Epithelial cell of prostate (primary cell): ENCODE results near the gene FCMR.

ENCODE experiments used
- DNase-seq: peaks from one replicate; pipeline ENCODE4 v3.0.0-alpha.2; 2011; ENCODE audit warnings: low read depth, low spot score
- H3K27ac ChIP-seq: fragments of 450-650 bp; 2 replicates; pipeline ENCODE4 v1.5.1; 2017; ENCODE audit warnings: mild to moderate bottlenecking

Gene FCMR

DNA sequence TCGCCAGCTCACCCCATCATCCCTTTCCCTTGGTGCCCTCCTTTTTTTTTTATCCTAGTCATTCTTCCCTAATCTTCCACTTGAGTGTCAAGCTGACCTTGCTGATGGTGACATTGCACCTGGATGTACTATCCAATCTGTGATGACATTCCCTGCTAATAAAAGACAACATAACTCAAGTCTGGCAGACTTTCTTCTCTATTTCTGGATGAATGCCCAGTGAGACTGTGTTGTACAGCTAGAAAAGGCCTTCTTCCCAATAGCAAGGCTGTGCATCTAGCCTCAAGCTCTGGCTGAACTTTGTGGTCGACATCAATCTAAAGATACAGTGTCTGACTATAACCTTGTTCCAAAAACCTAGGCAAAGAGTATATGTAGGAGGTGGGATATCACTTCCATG lies 18.1 kb downstream of the FCMR start:
- no peak for DNase-seq
- no peak overlapping the region for H3K27ac ChIP-seq

DNA sequence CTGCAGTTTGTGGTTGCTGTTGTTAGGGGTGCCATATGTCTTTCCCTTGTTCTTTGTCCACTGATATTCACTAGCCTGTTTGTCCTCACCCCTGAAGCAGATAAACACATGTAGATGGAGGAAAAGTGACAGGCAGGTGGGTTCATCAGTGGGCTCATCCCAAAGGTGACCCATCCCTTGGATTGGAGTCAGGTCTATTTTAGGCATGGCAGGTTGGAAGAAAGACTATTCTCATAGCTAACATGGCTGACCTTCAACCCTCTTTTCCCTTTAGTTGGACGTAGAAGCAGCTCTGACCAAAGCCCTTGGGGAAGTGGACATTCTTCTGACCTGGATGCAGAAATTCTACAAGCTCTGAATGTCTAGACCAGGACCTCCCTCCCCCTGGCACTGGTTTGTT lies 19.0 kb downstream of the FCMR start:
- no peak overlapping the region for H3K27ac ChIP-seq
- DNase-seq = no peak

DNA sequence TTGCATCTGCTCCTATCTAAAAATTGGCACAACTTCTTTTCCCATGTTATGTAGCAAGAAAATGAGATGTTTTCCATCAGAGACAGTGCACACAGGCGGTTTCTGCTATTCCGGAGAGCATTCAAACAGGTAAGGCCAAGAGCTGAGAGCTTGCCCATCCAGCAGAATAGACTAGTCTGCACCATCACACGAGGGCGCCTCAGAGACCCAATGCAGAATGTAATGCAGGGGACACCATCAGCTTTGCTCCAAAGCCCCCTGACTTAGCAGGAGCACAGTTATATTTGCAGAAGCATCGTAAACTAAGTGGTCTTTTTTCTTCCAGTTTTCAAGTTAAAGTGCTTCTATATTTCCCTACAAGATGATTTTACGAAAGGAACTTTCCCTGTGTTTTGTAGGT lies 19.8 kb downstream of the FCMR start:
- no peak for DNase-seq
- no peak overlapping the region for H3K27ac ChIP-seq

DNA sequence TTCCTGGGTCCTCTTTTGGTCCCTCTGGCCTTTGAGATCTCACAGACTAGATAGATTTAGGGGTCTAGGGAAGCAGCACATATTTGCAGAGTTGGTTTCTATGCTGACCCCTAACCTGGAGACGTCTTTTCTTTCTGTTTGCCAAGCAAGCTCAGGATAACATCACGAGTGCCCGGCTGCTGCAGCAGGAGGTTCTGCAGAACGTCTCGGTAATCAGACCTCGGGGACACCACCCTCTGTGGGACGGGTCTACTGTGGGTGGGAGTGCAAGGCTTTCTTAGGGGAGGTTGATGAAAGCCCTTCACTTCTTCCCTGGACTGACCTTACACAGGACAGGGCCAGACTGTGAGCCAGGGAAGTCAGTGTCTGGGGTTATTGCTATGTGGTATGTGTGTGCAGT lies 21.6 kb downstream of the FCMR start:
- H3K27ac ChIP-seq = no peak overlapping the region
- no peak for DNase-seq

DNA sequence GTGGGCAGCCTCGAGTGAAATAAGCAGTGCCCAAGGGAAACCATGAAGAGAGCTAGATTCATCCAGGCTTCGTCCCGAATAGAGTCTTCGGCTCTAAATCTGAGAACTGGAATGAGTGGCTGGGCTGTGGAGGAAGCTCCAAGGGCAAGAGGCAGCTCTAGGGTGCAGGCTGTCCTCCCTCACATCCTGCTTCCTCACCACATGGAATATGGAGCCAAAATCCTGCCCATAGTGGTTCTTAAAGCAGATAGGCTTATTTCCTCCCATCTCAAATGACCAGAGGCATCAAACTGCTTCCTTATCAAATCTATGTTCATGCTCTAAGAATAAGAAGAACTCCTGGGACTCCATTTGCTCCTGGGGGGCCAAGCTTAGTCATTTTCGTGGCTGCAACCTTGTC lies 22.0 kb downstream of the FCMR start:
- H3K27ac ChIP-seq = no peak overlapping the region
- no peak for DNase-seq

DNA sequence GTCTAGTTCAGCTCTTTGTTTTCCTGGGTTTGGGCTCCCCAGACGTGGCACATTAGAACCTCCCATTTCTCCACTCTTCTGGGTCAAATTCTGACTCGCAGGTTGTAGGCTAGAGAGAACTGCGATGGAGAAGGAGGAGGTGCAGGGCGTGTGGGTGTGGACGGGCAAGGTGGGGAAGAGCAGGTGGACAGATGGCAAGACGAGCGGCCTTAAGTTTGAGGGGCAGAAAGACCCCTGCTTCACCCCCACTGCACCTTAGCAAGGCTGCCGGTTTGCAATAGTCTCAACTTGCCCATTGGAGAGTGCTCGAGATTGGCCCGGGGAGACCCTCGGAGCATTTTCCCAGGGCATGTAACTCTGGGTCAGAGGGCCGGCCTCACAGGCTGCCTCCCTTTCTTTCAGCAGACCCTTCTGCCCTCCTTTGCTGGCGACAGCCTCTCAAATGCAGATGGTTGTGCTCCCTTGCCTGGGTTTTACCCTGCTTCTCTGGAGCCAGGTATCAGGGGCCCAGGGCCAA lies 22.8 kb downstream of the FCMR start:
- peak overlapping the region; percentile 6 for H3K27ac ChIP-seq
- DNase-seq = no peak

DNA sequence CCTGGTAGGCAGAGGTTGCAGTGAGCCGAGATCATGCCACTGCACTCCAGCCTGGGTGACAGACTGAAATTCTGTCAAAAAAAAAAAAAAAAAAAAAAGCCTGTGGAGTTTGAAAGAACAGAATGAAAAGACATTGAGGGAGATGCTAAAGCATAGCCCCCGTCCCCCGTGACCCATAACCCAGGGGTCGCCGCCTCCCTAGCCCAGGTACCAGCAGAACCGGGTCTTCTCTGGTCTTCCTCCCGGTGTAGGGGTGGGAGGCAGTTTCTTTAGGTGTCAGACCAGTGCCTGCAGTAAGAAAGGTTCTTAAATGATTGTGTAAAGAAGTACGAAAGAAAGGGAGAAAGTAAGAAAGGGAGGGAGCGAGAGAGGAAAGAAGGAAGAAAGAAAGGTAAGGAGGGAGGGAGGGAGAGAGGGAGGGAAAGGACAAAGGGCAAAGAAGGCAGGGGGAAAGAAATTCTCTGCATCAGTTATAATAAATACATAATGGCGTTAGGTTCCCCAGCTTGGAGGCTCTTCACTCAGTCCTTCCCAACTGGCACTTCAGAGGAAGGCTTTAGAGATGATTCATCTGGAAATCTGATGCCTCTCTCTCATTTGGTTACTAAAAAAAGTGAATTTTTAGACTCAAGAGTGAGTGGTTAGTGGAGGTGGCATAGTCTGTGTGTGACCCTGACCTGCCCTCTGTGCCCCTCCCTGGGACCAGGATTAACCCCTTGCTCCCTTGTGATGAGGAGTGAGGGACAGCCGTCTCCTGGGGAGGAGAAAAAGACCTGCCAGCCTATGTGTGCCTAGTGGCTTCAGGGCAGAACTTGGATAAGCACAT lies 23.4 kb downstream of the FCMR start:
- H3K27ac ChIP-seq = peak overlapping the region; percentile 6

DNA sequence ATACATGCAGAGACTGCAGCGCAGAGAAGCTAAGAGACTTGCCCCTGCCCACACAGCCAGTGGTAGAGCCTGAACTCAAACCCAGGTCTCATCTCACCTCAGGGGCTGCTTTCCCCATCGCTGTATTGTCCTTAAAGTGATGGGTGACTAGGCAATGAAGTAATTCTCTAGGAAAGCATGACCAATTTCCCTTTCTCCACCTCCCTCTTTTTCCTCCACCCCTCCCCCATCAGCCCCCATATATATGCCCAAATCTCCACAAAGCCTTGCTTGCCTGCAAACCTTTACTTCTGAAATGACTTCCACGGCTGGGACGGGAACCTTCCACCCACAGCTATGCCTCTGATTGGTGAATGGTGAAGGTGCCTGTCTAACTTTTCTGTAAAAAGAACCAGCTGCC lies 24.6 kb downstream of the FCMR start, which contains the start of gene IL24:
Gene IL24, plus strand, starts transcription at position 269 of the 400 bp plus-strand sequence. CDS start 390 bp downstream, outside the sequence.
- H3K27ac ChIP-seq = peak within 1 kb of the TSS; percentile 91
- DNase-seq = no peak

More for the DNA sequence above, 23.4 kb downstream of the FCMR start:
- DNase-seq = no peak

DNA sequence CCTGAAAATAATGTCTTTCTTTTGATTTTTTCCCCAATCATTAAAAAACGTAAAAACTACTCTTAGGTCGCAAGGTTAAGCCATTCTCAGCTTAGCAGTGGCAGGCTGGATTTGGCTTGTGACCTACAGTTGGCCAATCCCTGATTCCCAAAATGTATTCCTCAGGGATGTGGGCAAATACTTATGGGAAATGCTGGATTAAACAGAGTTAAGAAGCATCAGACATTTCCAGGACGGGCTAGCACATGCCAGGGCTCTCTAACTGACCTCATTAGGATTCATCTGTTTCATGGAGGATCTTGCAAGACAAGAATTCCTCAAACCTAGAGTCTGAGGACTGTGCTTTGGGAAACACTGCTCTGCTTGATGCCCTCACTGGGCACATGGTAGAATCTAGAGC lies 25.5 kb downstream of the FCMR start:
- DNase-seq = no peak
- peak overlapping the region; percentile 91 for H3K27ac ChIP-seq

DNA sequence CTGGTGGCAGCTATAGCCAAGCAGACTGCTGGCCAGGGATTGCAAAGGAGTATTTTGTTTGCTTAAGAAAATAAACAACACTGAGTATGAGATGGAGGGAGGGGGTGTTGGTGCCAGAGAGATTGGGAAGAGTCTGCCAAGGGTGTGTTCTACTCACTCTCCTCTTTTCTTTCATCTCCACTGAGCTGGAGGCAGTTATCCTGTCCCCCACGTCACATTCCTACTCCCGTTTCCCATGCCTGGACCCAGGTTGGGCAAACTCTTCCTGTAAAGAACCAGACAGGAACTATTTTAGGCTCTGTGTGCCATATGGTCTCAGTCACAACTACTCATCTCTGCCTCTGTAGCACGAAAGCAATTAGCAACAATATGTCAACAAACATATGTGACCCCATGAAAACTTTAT lies 25.9 kb downstream of the FCMR start:
- no peak for DNase-seq
- peak overlapping the region; percentile 91 for H3K27ac ChIP-seq

DNA sequence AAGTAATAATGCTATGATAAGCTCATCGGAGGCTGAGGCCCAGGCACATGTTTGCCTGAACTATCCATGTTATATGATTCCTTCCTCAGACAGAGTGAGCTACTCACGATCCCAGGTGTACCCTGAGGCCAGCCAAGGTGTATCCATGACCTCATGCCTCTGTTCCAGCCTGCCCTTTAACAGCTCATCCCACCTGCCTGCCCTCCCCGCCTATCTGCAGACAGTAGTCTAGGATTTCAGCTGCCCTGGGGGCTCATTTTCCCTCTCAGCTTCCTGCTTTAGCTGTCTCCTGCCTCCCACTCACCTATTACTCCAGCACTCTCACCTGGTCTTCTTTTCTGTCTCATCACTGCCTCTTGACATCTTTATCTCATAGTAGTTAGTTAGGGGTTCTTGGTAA lies 26.4 kb downstream of the FCMR start:
- peak; percentile 95 for DNase-seq
- H3K27ac ChIP-seq = peak overlapping the region; percentile 91

DNA sequence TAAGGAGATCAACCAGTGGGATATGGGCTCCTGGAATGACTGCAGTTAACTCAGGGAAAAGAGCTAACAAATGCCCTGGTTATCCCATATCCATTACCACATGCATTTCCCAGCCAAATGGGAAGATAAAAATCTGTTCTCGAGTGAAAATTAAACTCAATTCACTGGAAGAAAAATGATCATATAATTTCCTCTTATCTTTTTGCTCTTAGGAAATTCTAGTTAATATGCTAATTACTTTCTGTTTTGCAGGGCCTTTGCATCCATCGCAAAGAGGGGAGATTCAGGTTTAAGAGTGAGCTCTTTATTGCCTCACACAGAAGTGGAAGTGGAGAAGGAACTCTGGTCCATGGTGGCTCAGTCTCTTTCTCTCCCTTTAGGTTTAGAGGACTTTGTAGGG lies 28.4 kb downstream of the FCMR start:
- peak overlapping the region; percentile 40 for H3K27ac ChIP-seq
- DNase-seq = no peak

DNA sequence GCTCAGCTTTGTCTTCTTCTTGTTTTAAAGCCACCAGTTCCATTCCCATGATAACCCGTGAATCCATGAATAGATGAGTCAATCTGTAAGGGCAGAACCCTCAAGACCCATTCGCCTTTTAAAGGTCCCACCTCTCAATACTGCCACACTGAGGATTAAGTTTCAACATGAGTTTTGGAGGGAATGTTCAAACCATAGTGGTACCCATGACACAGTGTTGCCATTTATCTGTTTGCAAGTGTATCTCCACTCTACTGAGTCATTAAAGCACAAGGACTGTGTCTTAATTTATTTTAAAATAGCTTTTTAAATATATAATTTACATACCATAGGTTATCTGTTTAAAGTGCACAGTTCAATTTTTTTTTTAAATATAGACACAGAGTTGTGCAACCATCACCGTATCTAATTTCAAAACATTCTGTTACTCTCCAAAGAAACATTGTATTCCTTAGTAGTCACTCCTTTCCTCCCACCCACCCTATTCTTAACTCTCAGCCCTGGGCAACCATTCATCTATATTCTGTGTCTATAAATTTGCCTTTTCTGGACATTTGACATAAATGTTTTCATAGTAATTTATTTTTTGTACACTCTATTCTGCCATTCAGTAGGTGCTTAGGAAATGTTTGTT lies 29.3 kb downstream of the FCMR start:
- H3K27ac ChIP-seq = peak overlapping the region; percentile 40
- DNase-seq = no peak

DNA sequence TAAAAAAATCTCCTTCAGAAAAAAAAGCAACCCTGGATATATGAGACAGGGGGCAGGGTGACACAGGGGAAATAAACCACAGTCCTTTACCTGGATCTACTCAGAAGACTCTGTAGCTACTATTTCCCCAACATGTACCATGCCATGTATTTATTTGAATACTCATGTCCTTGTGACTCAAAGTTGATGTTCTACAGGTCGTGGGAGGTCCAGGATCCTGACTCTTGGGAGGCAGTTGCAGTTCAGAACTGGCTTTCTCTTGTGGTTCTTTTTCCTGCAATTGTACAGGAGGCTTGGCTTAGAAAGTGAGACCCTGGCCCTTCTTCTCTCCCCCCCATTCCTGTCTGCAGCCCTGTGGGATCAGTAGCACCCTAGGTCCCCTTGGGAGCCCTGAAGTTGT lies 30.3 kb downstream of the FCMR start:
- peak overlapping the region; percentile 86 for H3K27ac ChIP-seq
- no peak for DNase-seq

DNA sequence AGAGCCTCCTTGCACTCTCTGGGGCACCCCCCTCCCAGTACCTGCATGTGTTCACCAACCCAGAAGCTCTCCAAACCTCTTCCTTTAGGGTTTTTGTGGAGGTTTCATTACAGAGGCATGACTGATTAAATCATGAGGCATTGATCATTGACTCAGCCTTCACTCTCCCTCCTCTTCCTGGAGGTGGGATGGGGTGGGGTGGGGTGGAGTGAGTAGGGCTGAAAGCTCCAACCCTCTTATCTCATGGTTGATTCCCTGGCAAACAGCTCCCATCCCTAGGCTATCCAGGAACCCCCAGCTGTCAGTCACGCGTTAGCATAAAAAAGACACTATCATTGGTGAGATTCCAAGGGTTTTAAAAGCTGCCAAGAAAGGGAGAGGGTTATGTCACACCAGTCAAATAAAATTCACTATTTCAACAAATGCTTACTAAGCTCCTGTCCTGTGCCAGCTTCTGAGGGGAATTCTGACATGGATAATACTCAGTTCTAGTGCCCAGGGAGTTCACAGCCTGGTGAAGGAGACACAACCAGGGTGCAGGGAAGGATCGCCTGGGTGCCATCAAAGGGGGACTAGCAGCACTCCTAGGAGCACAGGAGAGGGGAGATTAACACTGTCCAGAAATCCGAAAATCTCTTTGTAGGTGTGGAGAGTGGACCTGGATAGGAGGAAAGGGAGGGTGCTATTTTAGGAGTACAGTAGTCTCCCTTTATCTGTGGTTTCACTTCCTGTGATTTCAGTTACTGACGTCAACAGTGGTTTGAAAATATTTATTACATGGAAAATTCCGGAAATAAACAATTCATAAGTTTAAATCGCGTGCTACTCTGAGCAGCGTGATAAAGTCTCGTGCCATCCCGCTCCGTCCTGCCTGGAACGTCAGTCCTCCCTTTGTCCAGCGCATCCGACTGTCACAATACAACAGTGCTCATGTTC lies 31.3 kb downstream of the FCMR start:
- no peak for DNase-seq
- peak overlapping the region; percentile 86 for H3K27ac ChIP-seq

DNA sequence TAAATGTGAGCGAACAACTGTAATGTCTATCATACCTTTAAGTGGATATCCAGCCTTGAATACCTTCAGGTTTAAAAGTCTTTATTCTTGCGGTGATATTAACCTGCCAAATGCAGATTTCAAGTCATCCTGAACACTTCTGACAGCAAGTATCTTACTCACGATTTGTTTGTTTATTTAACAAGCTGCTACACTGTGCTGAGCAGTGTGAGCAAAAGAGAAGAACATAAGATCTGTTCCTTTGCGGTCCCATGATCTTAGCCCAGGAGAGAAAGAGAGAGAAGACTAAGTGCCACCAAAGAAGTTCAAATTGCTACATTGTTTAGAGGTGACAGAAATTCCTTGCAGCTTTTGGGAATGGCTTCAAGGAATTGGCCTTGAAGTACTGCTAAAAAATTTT lies 34.0 kb downstream of the FCMR start:
- H3K27ac ChIP-seq = peak overlapping the region; percentile 5

DNA sequence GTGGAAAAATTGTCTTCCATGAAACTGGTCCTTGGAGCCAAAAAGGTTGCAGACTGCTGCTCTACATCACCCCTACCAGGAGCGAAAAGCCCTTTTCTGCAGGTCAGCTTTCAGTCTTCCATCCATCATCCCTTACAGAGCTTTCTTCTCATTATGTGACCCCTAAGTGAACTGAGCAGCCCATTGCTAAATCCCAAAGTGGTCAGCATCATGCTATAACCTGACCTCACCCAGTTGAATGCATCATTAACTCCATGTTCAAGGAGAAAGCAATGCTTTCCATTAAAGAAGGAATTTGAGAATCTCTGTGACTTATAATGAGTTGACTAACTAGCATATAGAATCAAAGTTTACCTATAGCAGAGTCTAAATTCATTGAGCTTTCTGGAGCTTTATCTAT lies 34.9 kb downstream of the FCMR start:
- H3K27ac ChIP-seq = no peak overlapping the region
- DNase-seq = no peak

More for the DNA sequence above, 34.0 kb downstream of the FCMR start:
- DNase-seq = no peak

DNA sequence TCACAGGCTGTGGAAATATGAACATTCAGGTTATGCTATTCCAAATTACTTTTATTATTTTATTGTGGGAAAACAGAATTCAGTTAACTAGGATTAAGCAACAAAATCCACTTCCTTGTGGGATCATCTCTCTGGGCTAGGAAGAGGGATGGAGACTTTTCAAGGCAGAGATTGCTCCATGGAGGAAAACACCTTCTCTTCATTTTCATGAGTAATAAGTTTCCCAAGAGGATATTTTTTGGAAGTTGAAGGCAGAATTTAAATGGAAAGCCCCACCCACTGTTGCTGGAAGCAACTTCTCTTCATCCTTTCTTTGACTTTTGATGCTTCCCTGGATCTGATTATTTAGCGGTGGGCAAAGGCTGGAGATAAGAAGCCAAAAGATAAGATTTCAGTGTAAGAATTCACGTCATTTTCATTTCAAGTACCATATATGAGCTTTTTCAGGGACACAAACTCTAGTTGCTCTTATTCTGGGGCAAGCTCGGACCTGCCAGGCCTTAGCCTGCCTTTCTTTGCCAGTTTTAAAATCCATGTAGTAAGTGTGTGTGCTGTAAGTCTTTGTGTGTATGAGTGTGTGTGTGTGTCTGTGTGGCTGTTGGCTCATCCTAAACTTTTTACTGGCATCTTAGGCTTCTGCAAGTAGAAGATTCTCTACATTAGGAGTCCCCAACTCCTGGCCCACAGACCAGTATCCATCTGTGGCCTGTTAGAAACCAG lies 36.2 kb downstream of the FCMR start:
- H3K27ac ChIP-seq = peak overlapping the region; percentile 59
- peak; percentile 53 for DNase-seq

DNA sequence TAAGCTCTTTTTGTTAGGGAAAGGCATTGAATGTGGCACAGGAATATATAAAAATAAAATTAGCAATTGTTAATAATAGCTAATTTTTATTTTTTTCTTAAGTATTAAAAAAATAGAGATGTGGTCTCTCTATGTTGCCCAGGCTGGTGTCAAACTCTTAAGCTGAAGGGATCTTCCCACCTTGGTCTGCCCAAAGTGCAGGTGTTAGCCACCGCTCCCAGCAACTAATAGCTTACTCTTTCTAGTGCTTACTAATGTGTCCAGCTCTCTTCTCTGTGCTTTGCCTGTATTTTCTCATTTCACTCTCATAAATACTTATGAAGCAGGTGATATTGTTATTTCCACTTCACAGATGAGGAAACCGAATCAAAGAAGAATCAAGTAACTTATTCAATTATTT lies 37.9 kb downstream of the FCMR start:
- no peak for DNase-seq
- no peak overlapping the region for H3K27ac ChIP-seq

DNA sequence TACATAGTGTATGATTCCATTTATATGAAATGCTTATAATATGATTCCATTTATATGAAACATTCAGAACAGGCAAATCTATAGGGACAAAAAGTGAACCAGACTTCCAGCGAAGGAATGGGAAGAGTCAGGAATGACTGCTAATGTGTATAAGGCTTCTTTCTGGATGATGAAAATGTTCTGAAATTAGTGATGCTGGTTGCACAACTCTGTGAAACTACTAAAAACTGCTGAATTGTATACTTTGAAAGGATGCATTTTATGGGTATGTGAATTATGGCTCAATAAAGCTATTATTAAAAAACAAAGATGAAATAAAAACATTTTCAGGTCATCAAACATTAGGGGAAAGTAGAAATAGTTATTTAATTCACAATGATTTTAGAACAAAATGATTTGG lies 38.6 kb downstream of the FCMR start:
- no peak overlapping the region for H3K27ac ChIP-seq
- DNase-seq = no peak
